BLaER1 (cell line): ENCODE measurements around the gene HNRNPR.
A peak's percentile ranks its signal among the peaks of the same experiment; 100 is the strongest.

ENCODE experiments used
- H3K27ac ChIP-seq: shearing (Covaris generic); formaldehyde crosslinking; 2 replicates; pipeline ENCODE4 v1.8.1; 2022
- H3K27me3 ChIP-seq: shearing (Covaris generic); formaldehyde crosslinking; 2 replicates; pipeline ENCODE4 v1.8.1; 2022
- H3K36me3 ChIP-seq: shearing (Covaris generic); formaldehyde crosslinking; 2 replicates; pipeline ENCODE4 v1.8.1; 2022
- H3K4me1 ChIP-seq: shearing (Covaris generic); formaldehyde crosslinking; 2 replicates; pipeline ENCODE4 v1.8.1; 2022
- H3K4me2 ChIP-seq: shearing (Covaris generic); formaldehyde crosslinking; 2 replicates; pipeline ENCODE4 v1.8.1; 2022
- H3K4me3 ChIP-seq: shearing (Covaris generic); formaldehyde crosslinking; 2 replicates; pipeline ENCODE4 v1.8.1; 2022
- H3K9ac ChIP-seq: shearing (Covaris generic); formaldehyde crosslinking; 2 replicates; pipeline ENCODE4 v1.8.1; 2022
- H3K9me3 ChIP-seq: shearing (Covaris generic); formaldehyde crosslinking; 2 replicates; pipeline ENCODE4 v1.8.1; 2022
- H4K20me1 ChIP-seq: shearing (Covaris generic); formaldehyde crosslinking; 2 replicates; pipeline ENCODE4 v1.8.1; 2022
- Cebpa-rat ChIP-seq: shearing (Covaris generic); IDR thresholded peaks from 2 replicates; pipeline ENCODE4 v1.8.1; 2022

Gene HNRNPR

DNA sequence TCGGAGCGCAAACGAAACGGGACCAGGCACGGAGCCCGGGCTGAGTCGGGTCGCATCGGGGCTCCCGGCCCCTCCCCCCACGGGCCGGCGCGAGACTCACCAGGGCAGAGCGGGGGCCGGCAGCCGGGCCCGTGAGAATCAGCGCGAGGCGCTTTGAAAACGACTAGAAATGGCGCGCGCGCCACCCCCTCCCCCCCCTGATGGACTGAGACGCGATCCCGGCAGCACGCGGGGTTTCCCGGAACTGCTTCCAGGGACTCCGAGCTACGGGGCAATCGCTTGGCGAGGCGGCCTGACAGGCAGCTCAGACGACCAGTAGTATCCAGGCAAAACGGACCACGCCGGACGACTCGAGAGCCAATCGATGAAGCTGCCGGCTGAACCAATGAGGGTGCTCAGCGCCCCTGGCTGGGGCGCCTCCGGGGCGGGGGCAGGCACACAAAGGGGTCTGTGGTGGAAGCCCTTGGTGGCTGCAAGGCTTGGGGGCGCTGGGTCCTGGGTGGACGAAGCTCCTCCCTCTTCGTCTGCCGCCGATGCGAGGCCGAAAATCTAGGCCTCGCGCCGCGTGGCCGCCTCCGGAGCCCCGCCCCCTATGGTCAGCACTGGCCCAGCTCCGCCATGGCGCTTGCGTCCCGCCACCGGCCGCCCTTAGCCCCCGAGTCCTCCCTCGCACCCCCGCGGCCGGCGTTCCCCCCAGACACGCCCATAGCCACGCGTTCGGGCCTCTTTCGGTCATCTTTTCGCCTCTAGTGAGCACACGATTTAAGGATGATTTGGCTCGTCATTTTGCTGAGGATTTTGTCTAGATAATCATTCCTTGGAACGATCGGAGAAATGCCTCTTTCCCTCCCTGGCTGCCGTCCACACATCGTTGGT, at the start of gene HNRNPR:
HNRNPR (minus strand) TSS at position 174 of the 876 bp plus-strand sequence. CDS start 3,276 bp downstream, outside the sequence.
- Histone ChIP-seq H4K20me1 (peaks cover 41% of the 10 kb centered on the region), H3K9ac (peak within 1 kb of the TSS; percentile 99), H3K36me3 (peaks cover 13% of the 10 kb centered on the region; the same call in 1 of the 2 replicates), H3K27me3 (no peaks in the 10 kb centered on the region), H3K27ac (peak within 1 kb of the TSS; percentile 100), H3K4me2 (peak within 1 kb of the TSS; percentile 90), H3K4me3 (peak within 1 kb of the TSS; percentile 87), H3K9me3 (peaks cover 8% of the 10 kb centered on the region; the same call in 1 of the 2 replicates), H3K4me1 (peaks cover 36% of the 10 kb centered on the region)
- TF ChIP-seq Cebpa-rat: no peak

GRCh38 chr1:23393706-23394105, 49.6 kb upstream of the HNRNPR start:
- Histone ChIP-seq H3K4me2 (peak overlapping the region; percentile 55), H4K20me1 (no peaks in the 10 kb centered on the region), H3K4me3 (no peak overlapping the region), H3K27me3 (no peaks in the 10 kb centered on the region), H3K9me3 (no peaks in the 10 kb centered on the region), H3K36me3 (no peaks in the 10 kb centered on the region), H3K9ac (no peak overlapping the region; the same call in 1 of the 2 replicates), H3K27ac (no peak overlapping the region), H3K4me1 (peaks cover 26% of the 10 kb centered on the region)
- no peak for TF ChIP-seq Cebpa-rat

GRCh38 chr1:23392125-23392855, 48.2 kb upstream of the HNRNPR start:
- H3K9me3 ChIP-seq: no peaks in the 10 kb centered on the region
- H3K36me3 ChIP-seq: no peaks in the 10 kb centered on the region
- TF ChIP-seq Cebpa-rat: no peak
- H3K4me2 ChIP-seq: no peak overlapping the region
- no peak overlapping the region for H3K9ac ChIP-seq
- H3K4me1 ChIP-seq: peaks cover 20% of the 10 kb centered on the region
- no peak overlapping the region for H3K27ac ChIP-seq
- no peaks in the 10 kb centered on the region for H3K27me3 ChIP-seq
- H4K20me1 ChIP-seq: no peaks in the 10 kb centered on the region
- no peak overlapping the region for H3K4me3 ChIP-seq

GRCh38 chr1:23389837-23390321, 45.8 kb upstream of the HNRNPR start:
- Histone ChIP-seq H3K27me3 (no peaks in the 10 kb centered on the region), H3K9ac (no peak overlapping the region)

DNA sequence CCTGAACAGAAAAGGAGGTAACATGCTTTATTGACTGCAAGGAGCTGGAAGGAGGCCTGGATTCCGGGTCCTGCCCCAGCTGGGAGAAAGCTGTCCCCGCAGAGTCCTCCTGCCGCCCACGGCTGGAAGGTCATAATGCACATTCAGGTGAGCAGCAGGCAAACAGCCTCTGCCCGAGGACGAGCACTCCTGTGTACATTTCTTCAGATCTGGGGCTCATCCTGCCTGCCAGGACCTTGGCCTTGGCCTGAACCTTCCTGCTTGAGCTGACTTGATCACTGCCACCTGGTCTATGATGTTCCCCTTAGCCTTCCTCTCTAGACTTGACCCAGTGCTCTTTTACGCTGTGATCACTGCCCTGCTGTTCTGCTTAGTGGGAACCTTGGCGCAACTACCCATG, 43.4 kb upstream of the HNRNPR start:
- H4K20me1 ChIP-seq: no peaks in the 10 kb centered on the region
- H3K27ac ChIP-seq: no peak overlapping the region
- H3K4me3 ChIP-seq: no peak overlapping the region
- no peak overlapping the region for H3K9ac ChIP-seq
- H3K4me1 ChIP-seq: peaks cover 9% of the 10 kb centered on the region
- H3K27me3 ChIP-seq: no peaks in the 10 kb centered on the region
- TF ChIP-seq Cebpa-rat: no peak
- no peaks in the 10 kb centered on the region for H3K36me3 ChIP-seq
- no peaks in the 10 kb centered on the region for H3K9me3 ChIP-seq
- no peak overlapping the region for H3K4me2 ChIP-seq

More at GRCh38 chr1:23389837-23390321, 45.8 kb upstream of the HNRNPR start:
- H3K4me3 ChIP-seq: no peak overlapping the region
- no peak overlapping the region for H3K4me2 ChIP-seq
- no peaks in the 10 kb centered on the region for H4K20me1 ChIP-seq
- H3K27ac ChIP-seq: no peak overlapping the region
- H3K36me3 ChIP-seq: no peaks in the 10 kb centered on the region
- no peak for TF ChIP-seq Cebpa-rat
- H3K4me1 ChIP-seq: peaks cover 14% of the 10 kb centered on the region
- H3K9me3 ChIP-seq: no peaks in the 10 kb centered on the region

GRCh38 chr1:23385119-23385621, 41.1 kb upstream of the HNRNPR start:
- no peaks in the 10 kb centered on the region for H3K27me3 ChIP-seq
- peaks cover 9% of the 10 kb centered on the region for H3K4me1 ChIP-seq
- no peak overlapping the region for H3K27ac ChIP-seq
- no peak overlapping the region for H3K4me3 ChIP-seq
- no peaks in the 10 kb centered on the region for H4K20me1 ChIP-seq
- TF ChIP-seq Cebpa-rat: no peak
- H3K9me3 ChIP-seq: no peaks in the 10 kb centered on the region
- H3K36me3 ChIP-seq: no peaks in the 10 kb centered on the region
- H3K9ac ChIP-seq: no peak overlapping the region
- H3K4me2 ChIP-seq: no peak overlapping the region

GRCh38 chr1:23384312-23385058, 40.4 kb upstream of the HNRNPR start:
- no peak overlapping the region for H3K4me3 ChIP-seq
- no peaks in the 10 kb centered on the region for H3K9me3 ChIP-seq
- no peak for TF ChIP-seq Cebpa-rat
- peaks cover 9% of the 10 kb centered on the region for H3K4me1 ChIP-seq
- no peak overlapping the region for H3K9ac ChIP-seq
- H3K27ac ChIP-seq: no peak overlapping the region
- H4K20me1 ChIP-seq: no peaks in the 10 kb centered on the region
- no peak overlapping the region for H3K4me2 ChIP-seq
- no peaks in the 10 kb centered on the region for H3K27me3 ChIP-seq
- no peaks in the 10 kb centered on the region for H3K36me3 ChIP-seq

GRCh38 chr1:23383577-23384311, 39.7 kb upstream of the HNRNPR start:
- H3K9me3 ChIP-seq: no peaks in the 10 kb centered on the region
- H3K27me3 ChIP-seq: no peaks in the 10 kb centered on the region
- H4K20me1 ChIP-seq: no peaks in the 10 kb centered on the region
- TF ChIP-seq Cebpa-rat: no peak
- H3K36me3 ChIP-seq: no peaks in the 10 kb centered on the region
- peaks cover 9% of the 10 kb centered on the region for H3K4me1 ChIP-seq
- no peak overlapping the region for H3K4me3 ChIP-seq
- H3K4me2 ChIP-seq: peak overlapping the region; percentile 27; the same call in 1 of the 2 replicates
- H3K27ac ChIP-seq: no peak overlapping the region
- no peak overlapping the region for H3K9ac ChIP-seq
